WTC11 (cell line): Measurements from ENCODE around the gene BPTF.

Experiments
- ATF6 ChIP-seq: sonication (generic); formaldehyde crosslinking; IDR thresholded peaks from 2 replicates; pipeline ENCODE4 v1.8.1; 2023; ENCODE audit warnings: mild to moderate bottlenecking, missing genetic modification reagents
- CREM ChIP-seq: sonication (generic); formaldehyde crosslinking; IDR thresholded peaks from 2 replicates; pipeline ENCODE4 v1.8.1; 2022; ENCODE audit warnings: mild to moderate bottlenecking, missing genetic modification reagents, moderate library complexity
- E2F4 ChIP-seq: sonication (generic); formaldehyde crosslinking; IDR thresholded peaks from 2 replicates; pipeline ENCODE4 v1.8.1; 2022; ENCODE audit warnings: low read depth, mild to moderate bottlenecking, moderate library complexity, missing genetic modification reagents, borderline replicate concordance
- IRF2 ChIP-seq: sonication (generic); formaldehyde crosslinking; IDR thresholded peaks from 2 replicates; pipeline ENCODE4 v1.8.0; 2022; ENCODE audit warnings: low read depth, missing genetic modification reagents, borderline replicate concordance
- JUN ChIP-seq: sonication (generic); formaldehyde crosslinking; IDR thresholded peaks from 2 replicates; pipeline ENCODE4 v1.8.0; 2023; ENCODE audit warnings: mild to moderate bottlenecking, missing genetic modification reagents
- KAT7 ChIP-seq: sonication (generic); formaldehyde crosslinking; IDR thresholded peaks from 2 replicates; pipeline ENCODE4 v1.8.1; 2023; ENCODE audit warnings: missing genetic modification reagents, mild to moderate bottlenecking, borderline replicate concordance
- ZBTB21 ChIP-seq: sonication (generic); formaldehyde crosslinking; IDR thresholded peaks from 2 replicates; pipeline ENCODE4 v1.8.1; 2023; ENCODE audit warnings: mild to moderate bottlenecking, missing genetic modification reagents, borderline replicate concordance
- TF ChIP-seq, protein P1 (sequence below): fragments of 200-600 bp; IDR thresholded peaks from 2 replicates; pipeline ENCODE4 v1.8.0; 2022; ENCODE audit warnings: antibody characterized with exemption
- TF ChIP-seq, protein P2 (sequence below): sonication (generic); formaldehyde crosslinking; IDR thresholded peaks from 2 replicates; pipeline ENCODE4 v1.8.1; 2023; ENCODE audit warnings: mild to moderate bottlenecking, moderate library complexity, missing genetic modification reagents

GRCh38 chr17:67837965-67838364, 12.7 kb downstream of the BPTF start:
- TF ChIP-seq, protein P1, sequence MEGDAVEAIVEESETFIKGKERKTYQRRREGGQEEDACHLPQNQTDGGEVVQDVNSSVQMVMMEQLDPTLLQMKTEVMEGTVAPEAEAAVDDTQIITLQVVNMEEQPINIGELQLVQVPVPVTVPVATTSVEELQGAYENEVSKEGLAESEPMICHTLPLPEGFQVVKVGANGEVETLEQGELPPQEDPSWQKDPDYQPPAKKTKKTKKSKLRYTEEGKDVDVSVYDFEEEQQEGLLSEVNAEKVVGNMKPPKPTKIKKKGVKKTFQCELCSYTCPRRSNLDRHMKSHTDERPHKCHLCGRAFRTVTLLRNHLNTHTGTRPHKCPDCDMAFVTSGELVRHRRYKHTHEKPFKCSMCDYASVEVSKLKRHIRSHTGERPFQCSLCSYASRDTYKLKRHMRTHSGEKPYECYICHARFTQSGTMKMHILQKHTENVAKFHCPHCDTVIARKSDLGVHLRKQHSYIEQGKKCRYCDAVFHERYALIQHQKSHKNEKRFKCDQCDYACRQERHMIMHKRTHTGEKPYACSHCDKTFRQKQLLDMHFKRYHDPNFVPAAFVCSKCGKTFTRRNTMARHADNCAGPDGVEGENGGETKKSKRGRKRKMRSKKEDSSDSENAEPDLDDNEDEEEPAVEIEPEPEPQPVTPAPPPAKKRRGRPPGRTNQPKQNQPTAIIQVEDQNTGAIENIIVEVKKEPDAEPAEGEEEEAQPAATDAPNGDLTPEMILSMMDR, result no peak
- TF ChIP-seq E2F4 (CRISPR knock-in tag) (no peak), CREM (CRISPR knock-in tag) (no peak), ATF6 (CRISPR knock-in tag) (no peak), ZBTB21 (CRISPR knock-in tag) (no peak), IRF2 (CRISPR knock-in tag) (no peak), KAT7 (CRISPR knock-in tag) (no peak), JUN (CRISPR knock-in tag) (no peak)
- TF ChIP-seq, protein P2, sequence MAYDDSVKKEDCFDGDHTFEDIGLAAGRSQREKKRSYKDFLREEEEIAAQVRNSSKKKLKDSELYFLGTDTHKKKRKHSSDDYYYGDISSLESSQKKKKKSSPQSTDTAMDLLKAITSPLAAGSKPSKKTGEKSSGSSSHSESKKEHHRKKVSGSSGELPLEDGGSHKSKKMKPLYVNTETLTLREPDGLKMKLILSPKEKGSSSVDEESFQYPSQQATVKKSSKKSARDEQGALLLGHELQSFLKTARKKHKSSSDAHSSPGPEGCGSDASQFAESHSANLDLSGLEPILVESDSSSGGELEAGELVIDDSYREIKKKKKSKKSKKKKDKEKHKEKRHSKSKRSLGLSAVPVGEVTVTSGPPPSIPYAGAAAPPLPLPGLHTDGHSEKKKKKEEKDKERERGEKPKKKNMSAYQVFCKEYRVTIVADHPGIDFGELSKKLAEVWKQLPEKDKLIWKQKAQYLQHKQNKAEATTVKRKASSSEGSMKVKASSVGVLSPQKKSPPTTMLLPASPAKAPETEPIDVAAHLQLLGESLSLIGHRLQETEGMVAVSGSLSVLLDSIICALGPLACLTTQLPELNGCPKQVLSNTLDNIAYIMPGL, result no peak
